Activated T-cell treated with anti-CD3 and anti-CD28 coated beads for 1 hour (primary cell): Measurements from ENCODE around the gene CDC73.
"Not testable (repeated sequence)": the region's sequence is repeated elsewhere in the genome, so short reads cannot be mapped to it uniquely, and the experiment has no call there.

Experiments
- DNase-seq: peaks from one replicate; pipeline ENCODE4 v3.0.0-alpha.2; 2020; ENCODE audit warnings: low read depth

Gene CDC73

DNA sequence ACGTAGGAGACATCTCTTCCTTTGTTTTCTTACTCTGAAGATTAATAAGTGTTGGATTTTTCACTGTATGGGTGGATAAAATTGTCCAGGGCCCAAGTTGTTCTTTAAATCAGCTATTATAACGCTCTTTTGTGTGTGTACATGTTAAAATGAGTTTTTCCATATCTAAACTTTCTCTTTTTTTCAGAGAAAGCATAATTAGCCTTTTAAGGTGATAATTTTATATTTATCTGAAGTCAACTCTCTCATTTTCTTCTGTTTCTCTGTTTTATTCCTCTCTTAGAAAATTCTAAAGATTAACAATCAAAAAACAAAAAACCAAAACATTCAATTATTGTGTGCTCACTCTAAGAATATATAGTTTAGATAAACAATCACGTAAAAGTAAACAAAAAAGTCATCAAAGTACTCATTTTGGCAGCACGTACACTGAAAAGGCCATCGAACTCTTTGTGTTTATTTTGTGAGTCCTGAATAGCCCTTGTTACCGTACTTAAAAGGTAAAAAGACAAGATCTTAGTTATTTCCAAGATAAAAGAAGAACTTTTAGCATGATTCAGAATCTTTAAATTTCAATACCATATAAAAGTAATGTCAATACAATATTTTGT is 7.2 kb upstream of the CDC73 start:
- no peak for DNase-seq

DNA sequence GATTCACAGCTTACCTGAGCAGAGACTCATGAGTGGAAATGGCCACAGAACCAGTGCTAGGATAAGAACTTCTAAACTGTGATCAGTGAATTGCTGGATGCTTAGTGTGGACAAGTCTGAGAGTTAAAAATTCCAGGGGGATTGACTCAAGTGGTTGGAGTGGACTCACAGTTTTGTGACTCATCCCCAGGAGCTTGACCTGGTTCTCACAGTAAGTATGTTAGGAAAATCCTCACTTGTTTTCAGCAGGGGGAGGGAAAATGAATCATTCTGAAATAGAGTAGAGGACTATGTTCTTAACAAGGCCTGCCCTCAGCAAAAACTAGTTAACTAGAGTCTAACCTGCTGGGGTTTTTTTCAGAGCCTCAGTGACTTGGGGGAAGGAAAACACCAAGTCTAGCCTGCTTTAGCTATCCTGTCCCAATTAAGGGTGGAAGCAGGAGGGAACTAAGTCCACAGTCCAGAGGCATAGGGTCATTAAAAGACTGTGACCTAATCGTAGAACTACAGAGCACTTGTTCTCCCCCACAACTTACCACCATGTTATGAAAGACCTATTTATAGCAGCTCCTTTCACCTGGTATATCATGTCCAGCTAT is 6.1 kb upstream of the CDC73 start:
- DNase-seq, result no peak

DNA sequence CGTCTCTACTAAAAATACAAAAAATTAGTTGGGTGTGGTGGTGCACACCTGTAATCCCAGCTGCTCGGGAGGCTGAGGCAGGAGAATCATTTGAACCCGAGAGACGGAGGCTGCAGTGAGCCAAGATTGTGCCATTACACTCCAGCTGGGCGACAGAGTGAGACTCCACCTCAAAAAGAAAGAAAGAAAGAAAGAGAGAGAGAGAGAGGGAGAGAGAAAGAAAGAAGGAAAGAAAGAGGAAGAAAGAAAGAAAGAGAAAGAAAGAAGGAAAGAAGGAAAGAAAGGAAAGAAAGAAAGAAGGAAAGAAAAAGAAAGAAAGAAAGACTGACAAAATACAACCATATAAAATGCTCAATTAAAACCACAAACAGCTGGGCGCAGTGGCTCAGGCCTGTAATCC is 4.7 kb upstream of the CDC73 start:
- not testable (repeated sequence) for DNase-seq

DNA sequence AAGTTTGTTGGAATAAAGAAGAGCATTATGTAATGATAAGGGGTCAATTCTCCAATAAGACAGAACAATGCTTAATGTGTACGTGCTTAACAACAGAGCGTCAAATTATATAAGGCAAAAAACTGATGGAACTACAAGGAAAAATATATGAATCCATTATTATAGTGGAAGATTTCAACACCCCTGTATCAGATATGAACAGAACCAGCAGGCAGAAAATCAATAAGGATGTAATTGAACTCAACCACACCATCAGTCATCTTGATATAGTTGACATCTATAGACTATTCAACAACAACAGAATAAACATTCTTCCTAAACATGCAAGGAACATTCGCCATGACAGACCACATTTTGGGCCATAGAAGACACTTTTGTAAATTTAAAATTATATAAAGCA is 3.6 kb upstream of the CDC73 start:
- DNase-seq, result no peak

DNA sequence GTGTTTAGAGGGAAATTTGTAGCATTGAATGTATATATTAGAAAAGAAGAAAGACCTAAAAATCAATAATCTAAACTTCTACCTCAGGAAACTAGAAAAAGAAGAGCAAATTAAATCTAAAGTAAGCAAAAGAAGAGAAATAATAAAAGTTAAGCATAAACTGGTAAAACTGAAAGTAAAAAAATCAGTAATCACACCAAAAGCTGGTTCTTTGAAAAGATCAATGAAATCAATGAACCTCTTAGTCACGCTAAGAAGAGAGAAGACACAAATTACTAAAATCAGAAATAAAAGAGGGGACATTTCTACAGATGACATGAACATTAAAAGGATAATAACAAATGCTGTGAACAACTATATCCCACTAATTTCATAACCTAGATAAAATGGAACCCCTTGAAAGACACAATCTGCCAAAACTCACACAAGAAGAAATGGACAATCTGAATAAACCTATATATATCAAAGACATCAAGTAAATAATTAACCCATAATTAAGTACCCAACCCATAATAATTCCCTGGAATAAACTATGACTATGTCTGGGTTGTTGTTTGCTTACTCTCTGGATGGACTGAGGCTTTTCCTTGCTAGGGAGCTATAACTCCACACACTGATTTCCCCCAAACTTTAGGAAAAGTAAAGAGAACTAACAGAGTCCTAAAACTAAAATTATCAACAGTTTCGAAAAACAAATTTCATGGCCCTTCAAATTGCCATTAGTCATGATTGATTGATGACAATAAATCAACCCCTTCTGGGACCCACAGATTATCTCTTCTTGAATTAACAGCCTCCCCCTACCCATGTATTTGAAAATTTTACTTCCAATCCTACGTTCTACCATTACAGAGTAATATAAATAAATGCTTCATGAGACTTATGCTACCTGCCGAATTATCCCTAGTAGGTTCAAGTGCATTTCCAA is 2.8 kb upstream of the CDC73 start:
- DNase-seq, result no peak

GRCh38 chr1:193120604-193121166 is 1.1 kb upstream of the CDC73 start:
- DNase-seq, result no peak

GRCh38 chr1:193123751-193124150 is 1.9 kb downstream of the CDC73 start:
- DNase-seq, result no peak

- no peak for DNase-seq
Observed at GRCh38 chr1:193125369-193125768, 3.5 kb downstream of the CDC73 start.

- DNase-seq, result no peak
Observed at GRCh38 chr1:193131266-193131860, 9.5 kb downstream of the CDC73 start.

DNA sequence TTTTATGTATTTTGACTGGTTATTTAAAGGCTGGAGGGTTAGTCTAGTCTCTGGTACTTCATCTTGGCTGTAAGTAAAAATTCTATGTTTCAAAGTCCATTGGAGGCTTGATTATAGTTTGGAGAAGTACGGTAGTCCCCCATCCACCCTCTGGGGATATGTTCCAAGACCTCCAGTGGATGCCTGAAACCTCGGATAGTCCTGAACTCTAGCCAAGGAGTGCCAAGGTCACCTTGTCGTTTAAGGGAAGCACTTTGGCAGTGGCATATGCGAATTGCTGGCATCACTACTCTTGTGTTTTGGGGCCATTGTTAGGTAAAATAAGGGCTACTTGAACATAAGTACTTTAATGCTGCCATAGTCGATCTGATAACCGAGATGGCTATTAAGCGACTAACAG is 18.4 kb downstream of the CDC73 start:
- DNase-seq, result no peak

- DNase-seq, result no peak
Observed at GRCh38 chr1:193141804-193142203, 20.0 kb downstream of the CDC73 start.

GRCh38 chr1:193142409-193142808 is 20.6 kb downstream of the CDC73 start:
- no peak for DNase-seq

DNA sequence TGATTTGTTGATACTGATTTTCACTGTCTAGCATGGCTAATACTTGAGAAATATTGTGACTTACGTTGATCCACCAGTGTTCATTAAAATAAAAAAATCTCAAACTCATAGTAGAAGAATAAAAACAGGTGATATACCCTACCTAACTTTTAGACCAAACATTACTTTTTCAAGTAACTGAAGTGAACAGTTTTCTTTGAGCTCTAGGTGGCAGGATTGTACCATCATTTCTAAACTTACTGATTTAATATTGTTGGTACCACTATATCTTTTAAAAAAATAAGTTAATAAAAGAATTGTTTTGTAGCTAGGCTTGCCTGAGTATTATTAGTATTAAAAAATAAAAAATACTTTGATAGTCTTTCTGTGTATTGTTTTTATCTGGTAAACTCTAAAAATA is 21.5 kb downstream of the CDC73 start:
- no peak for DNase-seq

- no peak for DNase-seq
Observed at GRCh38 chr1:193144361-193144938, 22.6 kb downstream of the CDC73 start.

DNA sequence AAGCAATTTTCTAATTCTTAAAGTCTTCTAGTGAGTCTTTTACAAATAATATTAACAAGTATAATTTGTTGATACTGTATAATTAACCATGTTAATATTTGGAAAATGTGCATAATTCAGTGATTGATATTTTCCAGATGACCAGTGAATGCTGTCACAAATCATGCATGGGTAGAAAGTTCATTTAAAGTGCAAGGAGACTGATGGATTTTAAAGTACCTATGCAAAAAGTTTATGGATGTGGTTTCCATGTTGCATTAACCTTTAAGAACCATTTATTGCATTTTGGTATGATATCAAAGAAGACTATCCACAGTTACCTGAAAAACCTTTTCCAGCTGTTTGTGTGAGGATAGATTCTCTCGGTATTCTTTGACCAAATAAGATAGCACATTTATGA is 23.2 kb downstream of the CDC73 start:
- no peak for DNase-seq

- DNase-seq, result no peak
Observed at GRCh38 chr1:193156117-193156821, 34.4 kb downstream of the CDC73 start.

DNA sequence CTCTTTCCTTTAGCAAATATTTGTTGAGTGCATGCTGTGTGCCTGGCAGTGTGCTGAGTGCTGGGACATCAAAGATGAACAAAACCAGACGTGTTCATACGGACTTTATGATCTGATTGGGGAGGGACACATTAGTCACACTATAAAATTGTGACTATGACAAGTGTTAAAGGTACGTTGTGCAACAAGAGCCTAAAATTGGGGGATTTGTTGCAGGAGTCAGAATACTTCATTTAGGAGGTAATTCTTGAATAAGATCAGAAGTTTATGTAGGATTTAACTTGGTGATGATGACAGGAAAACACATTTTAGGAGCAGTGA is 35.0 kb downstream of the CDC73 start:
- DNase-seq, result no peak

DNA sequence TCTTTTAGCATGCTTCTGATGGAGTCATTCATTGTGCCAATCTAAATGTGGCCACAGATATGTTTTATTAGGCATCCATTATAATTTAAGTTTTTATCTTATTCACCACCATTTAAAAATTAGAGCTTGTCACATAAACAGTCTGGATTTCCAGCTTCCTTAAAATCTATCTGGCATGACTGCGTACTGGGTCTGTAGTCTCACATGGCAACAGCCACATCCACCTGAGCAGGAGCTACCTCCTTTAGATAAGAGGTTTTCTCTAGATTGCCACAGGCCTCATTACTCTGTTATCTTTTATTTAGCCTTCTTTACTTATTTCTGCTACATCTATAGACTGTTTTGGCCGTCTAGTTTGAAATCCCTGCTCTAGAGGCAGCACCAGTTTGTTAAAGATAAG is 35.5 kb downstream of the CDC73 start:
- DNase-seq, result no peak

GRCh38 chr1:193176113-193176512 is 54.3 kb downstream of the CDC73 start:
- no peak for DNase-seq

DNA sequence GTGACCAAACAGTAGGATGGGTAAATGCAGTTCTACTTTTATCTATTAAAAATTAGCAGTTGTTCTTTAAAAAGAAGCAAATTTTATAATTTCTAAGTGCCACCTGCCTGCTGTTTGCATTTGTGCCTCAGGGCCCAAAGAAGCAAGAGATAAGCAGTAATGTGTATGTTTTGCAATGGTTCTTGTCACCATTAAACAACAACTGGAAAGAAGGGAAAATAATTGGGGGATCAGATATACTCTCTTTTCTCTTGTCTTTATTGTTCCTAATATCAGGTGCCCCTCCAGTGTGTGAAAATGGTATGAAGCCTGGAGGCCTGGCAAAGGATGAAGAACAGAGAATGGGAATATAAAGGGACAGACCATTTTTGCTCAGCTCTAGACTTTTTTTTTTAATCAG is 55.0 kb downstream of the CDC73 start:
- no peak for DNase-seq

GRCh38 chr1:193179094-193179493 is 57.3 kb downstream of the CDC73 start:
- DNase-seq, result no peak

DNA sequence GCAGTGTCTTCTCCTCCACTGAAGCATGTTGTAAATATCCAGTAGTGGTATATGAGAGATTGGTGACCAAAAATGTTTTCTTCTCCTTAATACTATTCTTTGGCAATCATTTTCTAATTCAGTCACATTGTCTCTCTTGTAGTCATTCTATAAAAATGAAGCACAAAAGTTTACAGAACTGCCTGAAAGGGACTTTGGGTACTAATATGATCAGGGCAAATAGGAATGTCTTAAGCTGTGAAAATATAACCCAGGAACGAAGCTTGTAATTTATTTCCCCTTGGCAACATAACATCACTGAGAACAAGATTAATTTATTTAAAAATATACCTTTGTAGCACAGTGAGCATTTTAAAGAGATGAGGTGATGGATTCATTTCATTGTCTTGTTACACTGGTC is 59.7 kb downstream of the CDC73 start:
- DNase-seq, result no peak
